ENCODE data around the gene MRGPRD. TPM values are rescaled to one million over a fixed set of nuclear protein-coding genes. Genes with fewer than 3 reads are reported as not detected.

Gene MRGPRD
- total and polyA plus RNA-seq, 2 donors (not counting 1 experiment from before 2014, with no cell fraction given): not detected

DNA sequence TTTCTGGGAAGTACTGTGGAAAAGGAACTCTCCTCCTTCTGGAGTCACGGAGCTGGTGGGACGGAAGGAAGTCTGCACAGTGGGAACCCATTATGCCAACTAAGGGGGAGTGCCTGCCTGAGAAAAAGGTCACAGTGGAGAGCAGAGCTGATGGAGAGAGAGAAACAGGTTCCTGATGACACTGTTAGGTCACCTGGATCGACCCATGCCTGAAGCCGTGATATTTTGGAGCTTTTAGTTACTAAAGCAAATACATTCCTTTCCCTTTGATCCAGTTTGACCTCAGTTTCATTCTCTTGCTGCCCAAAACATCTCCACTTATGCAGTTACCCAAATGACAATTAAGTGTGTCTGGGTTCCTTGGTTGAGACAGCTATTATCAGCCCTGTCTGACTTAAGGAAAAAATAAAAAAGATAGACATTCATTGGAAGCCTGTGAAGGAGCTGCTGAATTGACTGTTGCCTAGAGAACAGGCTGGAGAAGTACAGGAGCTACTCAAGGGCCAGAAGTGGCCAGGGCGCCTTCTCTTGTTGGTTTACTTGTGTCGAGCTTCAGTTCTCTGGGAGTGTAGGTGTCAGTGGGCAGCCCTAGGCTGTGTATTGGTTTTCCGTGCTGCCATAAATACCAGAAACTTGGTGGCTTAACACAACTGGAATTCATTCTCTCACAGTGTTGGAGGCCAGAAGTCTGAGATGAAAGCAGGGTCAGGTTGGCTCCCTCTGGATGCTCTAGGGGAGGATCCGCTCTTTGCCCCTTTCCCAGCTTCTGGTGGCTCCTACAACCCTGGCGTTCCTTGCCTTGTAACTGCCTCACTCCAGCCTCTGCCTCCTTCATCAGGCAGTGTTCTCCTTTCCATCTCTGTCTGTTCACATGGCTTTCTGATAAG lies 13.6 kb downstream of the MRGPRD start:
- Histone ChIP-seq H3K36me3 (replicated peaks in 1 of 2; ENCODE audit: control extremely low read depth in 1 of 2, control insufficient read depth in 1 of 2, extremely low read depth in 1 of 2, insufficient read depth in 2 of 2, low read length in 1 of 2) (no peaks in the 10 kb centered on the region), H3K9me3 (ENCODE audit: control extremely low read depth in 1 of 3, control insufficient read depth in 2 of 3, insufficient read depth in 1 of 3, low read length in 2 of 3) (peaks cover 0 to 15% (median 0%) of the 10 kb centered on the region in 3 donors), H3K4me2 (replicated peaks; ENCODE audit: low read depth, low read length, poor library complexity, severe bottlenecking) (no peak overlapping the region), H3K27ac (ENCODE audit: low read length in 2 of 2) (no peak overlapping the region), H3K4me3 (ENCODE audit: control extremely low read depth in 1 of 5, extremely low read depth in 1 of 5, insufficient read depth in 1 of 5, low read depth in 2 of 5, low read length in 4 of 5) (no peak overlapping the region), H3K27me3 (replicated peaks in 1 of 4; ENCODE audit: control extremely low read depth in 1 of 4, control insufficient read depth in 3 of 4, insufficient read depth in 4 of 4, low read length in 3 of 4) (peaks cover 0 to 6% (median 3%) of the 10 kb centered on the region in 4 experiments), H4K20me1 (ENCODE audit: control insufficient read depth, insufficient read depth, low read length, poor library complexity, severe bottlenecking) (no peaks in the 10 kb centered on the region), H3K9ac (ENCODE audit: low read length) (no peak overlapping the region), H2AFZ (ENCODE audit: insufficient read depth, low read depth, low read length, poor library complexity, severe bottlenecking) (no peak overlapping the region), H3K4me1 (ENCODE audit: control insufficient read depth in 2 of 2, insufficient read depth in 2 of 2, low read length in 2 of 2) (peaks cover 0 to 8% of the 10 kb centered on the region in 2 donors), H3K79me2 (ENCODE audit: control insufficient read depth, insufficient read depth, low read length) (no peaks in the 10 kb centered on the region)
- POLR2A ChIA-PET: no interaction called here
- Mint-ChIP-seq H3K27me3 (peaks cover 13% of the 10 kb centered on the region), H3K27ac (no peak overlapping the region), H3K4me3 (no peak overlapping the region), H3K9me3 (ENCODE audit: insufficient read depth) (peaks cover 4% of the 10 kb centered on the region), H3K4me1 (peaks cover 8% of the 10 kb centered on the region)
- intact Hi-C loops (cut with micrococcal nuclease): no loop called here
- CTCF ChIA-PET: no interaction called here
- DNase-seq (no peak), ATAC-seq (ENCODE audit: low read depth) (no peak)
- 93% methylated on average over 6 of the region's 9 CpGs for WGBS (ENCODE audit: insufficient coverage)
- TF ChIP-seq EZH2 (IDR thresholded peaks at IDR 0.05; ENCODE audit: borderline replicate concordance, insufficient read depth, low read depth, low read length, poor library complexity, severe bottlenecking): no peak
- TF ChIP-seq, protein P1, sequence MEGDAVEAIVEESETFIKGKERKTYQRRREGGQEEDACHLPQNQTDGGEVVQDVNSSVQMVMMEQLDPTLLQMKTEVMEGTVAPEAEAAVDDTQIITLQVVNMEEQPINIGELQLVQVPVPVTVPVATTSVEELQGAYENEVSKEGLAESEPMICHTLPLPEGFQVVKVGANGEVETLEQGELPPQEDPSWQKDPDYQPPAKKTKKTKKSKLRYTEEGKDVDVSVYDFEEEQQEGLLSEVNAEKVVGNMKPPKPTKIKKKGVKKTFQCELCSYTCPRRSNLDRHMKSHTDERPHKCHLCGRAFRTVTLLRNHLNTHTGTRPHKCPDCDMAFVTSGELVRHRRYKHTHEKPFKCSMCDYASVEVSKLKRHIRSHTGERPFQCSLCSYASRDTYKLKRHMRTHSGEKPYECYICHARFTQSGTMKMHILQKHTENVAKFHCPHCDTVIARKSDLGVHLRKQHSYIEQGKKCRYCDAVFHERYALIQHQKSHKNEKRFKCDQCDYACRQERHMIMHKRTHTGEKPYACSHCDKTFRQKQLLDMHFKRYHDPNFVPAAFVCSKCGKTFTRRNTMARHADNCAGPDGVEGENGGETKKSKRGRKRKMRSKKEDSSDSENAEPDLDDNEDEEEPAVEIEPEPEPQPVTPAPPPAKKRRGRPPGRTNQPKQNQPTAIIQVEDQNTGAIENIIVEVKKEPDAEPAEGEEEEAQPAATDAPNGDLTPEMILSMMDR (IDR thresholded peaks at IDR 0.05): no peak
